HCT116 (cell line): ENCODE measurements around the gene PRMT7. TPM values are rescaled to one million over a fixed set of nuclear protein-coding genes. Genes with fewer than 3 reads are reported as not detected.

Experiments
- ATAC-seq: fragments of 200-7000 bp; cut with Tn5 transposase; 2 replicates; pipeline ENCODE4 v1.9.1; 2020; ENCODE audit warnings: mild to moderate bottlenecking, moderate library complexity
- BruUV-seq: library from RNA; stranded (reverse); fragments of 400-500 nt; replicated peaks from 2 replicates; lab custom pipeline; 2021; lab: Mats Ljungman, UMichigan
- CTCF ChIA-PET: fragments of 300-600 bp; sonication (Branson Sonifier 250); formaldehyde crosslinking; loops from one replicate; lab custom pipeline; 2021; ENCODE audit warnings: antibody characterized with exemption; lab: Charles Lee
- POLR2A ChIA-PET: fragments of 300-600, 350-600 bp; sonication (Branson Sonifier 250); formaldehyde crosslinking; loops from one replicate; lab custom pipeline; 2021; ENCODE audit warnings: antibody characterized with exemption; lab: Charles Lee
- RAD21 ChIA-PET, 2 experiments: fragments of 300-600 bp; sonication (Branson Sonifier 250); formaldehyde crosslinking; loops; one replicate each; lab custom pipeline; 2023; ENCODE audit warnings: low total read pairs in 2 of 2; ENCODE audit not compliant: uncharacterized antibody in 2 of 2, unreplicated experiment in 2 of 2, low non-redundant PET in 1 of 2; lab: Charles Lee
- DNase-seq: peaks from one replicate; pipeline ENCODE4 v3.0.0-alpha.2; 2010; ENCODE audit warnings: low read depth, low spot score
- H2AFZ ChIP-seq: fragments of 200-600 bp; shearing (Covaris generic), sonication (generic); 2 replicates; pipeline ENCODE4 v1.6.1; 2017; ENCODE audit warnings: low read depth, mixed run types, mixed read lengths, antibody characterized with exemption, low read length; ENCODE audit not compliant: poor library complexity, severe bottlenecking
- H3K27ac ChIP-seq: 2 replicates; pipeline ENCODE4 v1.5.1; 2012; ENCODE audit warnings: low read depth, low read length
- H3K27me3 ChIP-seq: fragments of 200-600 bp; sonication (generic); 2 replicates; pipeline ENCODE4 v1.6.1; 2016; ENCODE audit warnings: mixed run types, low read length, mixed read lengths; ENCODE audit not compliant: insufficient read depth
- H3K36me3 ChIP-seq, 2 experiments: fragments of 200-500 bp in 1 of 2; fragments of 200-600 bp in 1 of 2; sonication (Bioruptor generic) in 1 of 2; sonication (generic) in 1 of 2; 2 replicates each; pipeline versions ENCODE4 v1.5.1 to v1.6.1; 2014 to 2016; ENCODE audit warnings: low read length in 2 of 2, inconsistent platforms in 1 of 2, mixed read lengths in 1 of 2, mixed run types in 1 of 2; ENCODE audit not compliant: insufficient read depth in 2 of 2, control insufficient read depth in 1 of 2
- H3K4me1 ChIP-seq, 2 experiments: fragments of 200-600 bp in 1 of 2; sonication (generic) in 1 of 2; 2 replicates each; pipeline versions ENCODE4 v1.5.1 to v1.6.1; 2012 to 2017; ENCODE audit warnings: low read length in 2 of 2, inconsistent platforms in 1 of 2, mild to moderate bottlenecking in 1 of 2, mixed read lengths in 1 of 2, mixed run types in 1 of 2, moderate library complexity in 1 of 2; ENCODE audit not compliant: insufficient read depth in 2 of 2, control insufficient read depth in 1 of 2
- H3K4me2 ChIP-seq: fragments of 200-600 bp; sonication (generic); 2 replicates; pipeline ENCODE4 v1.6.1; 2017; ENCODE audit warnings: mixed run types, low read length, mixed read lengths
- H3K4me3 ChIP-seq, 2 experiments: fragments of 200-600 bp in 1 of 2; sonication (generic) in 1 of 2; replicated peaks in 1 of 2; 2 replicates each; pipeline ENCODE4 v1.5.1; 2011 to 2016; ENCODE audit warnings: low read length in 2 of 2, control low read depth in 1 of 2, low read depth in 1 of 2, mild to moderate bottlenecking in 1 of 2, mixed read lengths in 1 of 2, mixed run types in 1 of 2
- H3K79me2 ChIP-seq: fragments of 200-600 bp; sonication (generic); 2 replicates; pipeline ENCODE4 v1.6.1; 2017; ENCODE audit warnings: mild to moderate bottlenecking, mixed run types, low read length, moderate library complexity, mixed read lengths; ENCODE audit not compliant: insufficient read depth
- H3K9ac ChIP-seq: fragments of 200-600 bp; sonication (generic); 2 replicates; pipeline ENCODE4 v1.6.1; 2016; ENCODE audit warnings: low read length, mixed read lengths
- H3K9me2 ChIP-seq: fragments of 200-600 bp; sonication (generic), shearing (Covaris generic); 2 replicates; pipeline ENCODE4 v1.6.1; 2017; ENCODE audit warnings: mixed run types, mild to moderate bottlenecking, moderate library complexity; ENCODE audit not compliant: insufficient read depth
- H3K9me3 ChIP-seq, 2 experiments: fragments of 200-500 bp in 1 of 2; fragments of 200-600 bp in 1 of 2; sonication (Bioruptor generic) in 1 of 2; sonication (generic) in 1 of 2; 2 replicates each; pipeline ENCODE4 v1.6.1; 2014 to 2017; ENCODE audit warnings: low read length in 2 of 2, mixed read lengths in 2 of 2, inconsistent platforms in 1 of 2, low read depth in 1 of 2, mild to moderate bottlenecking in 1 of 2, mixed run types in 1 of 2, moderate library complexity in 1 of 2; ENCODE audit not compliant: control insufficient read depth in 1 of 2, insufficient read depth in 1 of 2
- H4K20me1 ChIP-seq: fragments of 200-600 bp; sonication (generic), shearing (Covaris generic); 2 replicates; pipeline ENCODE4 v1.6.1; 2017; ENCODE audit warnings: mixed run types, mild to moderate bottlenecking, moderate library complexity; ENCODE audit not compliant: insufficient read depth
- CBX3 ChIP-seq: IDR thresholded peaks from 2 replicates; pipeline ENCODE4 v1.6.1; 2012; ENCODE audit warnings: low read depth
- CEBPB ChIP-seq: IDR thresholded peaks from 2 replicates; pipeline ENCODE4 v1.6.1; 2012; ENCODE audit warnings: low read depth
- ELF1 ChIP-seq: IDR thresholded peaks from 2 replicates; pipeline ENCODE4 v1.6.1; 2012; ENCODE audit warnings: low read depth, borderline replicate concordance
- EZH2phosphoT487 ChIP-seq: fragments of 200-600 bp; IDR thresholded peaks from 2 replicates; pipeline ENCODE4 v1.6.1; 2018; ENCODE audit warnings: antibody characterized with exemption, borderline replicate concordance
- FOSL1 ChIP-seq: IDR thresholded peaks from 2 replicates; pipeline ENCODE4 v1.6.1; 2012; ENCODE audit warnings: low read depth
- JUND ChIP-seq: IDR thresholded peaks from 2 replicates; pipeline ENCODE4 v1.6.1; 2012
- POLR2A ChIP-seq: IDR thresholded peaks from 2 replicates; pipeline ENCODE4 v1.7.0; 2011; ENCODE audit warnings: borderline replicate concordance; ENCODE audit not compliant: insufficient read depth, insufficient read length; ENCODE audit errors: extremely low read depth
- SRF ChIP-seq: IDR thresholded peaks from 2 replicates; pipeline ENCODE4 v1.6.1; 2012; ENCODE audit warnings: low read depth
- TCF7L2 ChIP-seq: IDR thresholded peaks from 2 replicates; pipeline ENCODE4 v1.7.0; 2011; ENCODE audit warnings: borderline replicate concordance, inconsistent platforms; ENCODE audit not compliant: insufficient read depth, insufficient read length; ENCODE audit errors: extremely low read depth
- YY1 ChIP-seq: IDR thresholded peaks from 2 replicates; pipeline ENCODE4 v1.6.1; 2011; ENCODE audit warnings: low read length, low read depth, moderate library complexity, mild to moderate bottlenecking; ENCODE audit not compliant: insufficient replicate concordance; ENCODE audit errors: extremely low read depth
- intact Hi-C: fragments of 100-400 bp; cut with micrococcal nuclease; formaldehyde crosslinking; loops from 2 replicates; pipeline ENCODE4 v1.10.0; 2022
- total RNA-seq: library from RNA; stranded (reverse); gene quantifications from one replicate; pipeline ENCODE4 v1.2.1, GENCODE V29; 2021; ENCODE audit not compliant: unreplicated experiment
- TF ChIP-seq, protein P1 (sequence below): IDR thresholded peaks from 2 replicates; pipeline ENCODE4 v1.6.1; 2011; ENCODE audit warnings: mild to moderate bottlenecking, low read length, moderate library complexity; ENCODE audit not compliant: insufficient replicate concordance; ENCODE audit errors: extremely low read depth
- TF ChIP-seq, protein P2 (sequence below): IDR thresholded peaks from 2 replicates; pipeline ENCODE4 v1.6.1; 2012
- TF ChIP-seq, protein P3 (sequence below), 3 experiments: fragments of 200-600 bp in 1 of 3; sonication (generic) in 1 of 3; IDR thresholded peaks in 2 of 3; conservative IDR thresholded peaks in 1 of 3; 2 replicates each; pipeline ENCODE4 v1.5.1; 2012 to 2017; ENCODE audit warnings: low read depth in 2 of 3, low read length in 2 of 3, antibody characterized with exemption in 1 of 3, borderline replicate concordance in 1 of 3, control low read depth in 1 of 3, mild to moderate bottlenecking in 1 of 3, mixed read lengths in 1 of 3, mixed run types in 1 of 3, moderate library complexity in 1 of 3; ENCODE audit not compliant: insufficient read depth in 1 of 3
- TF ChIP-seq, protein P4 (sequence below): IDR thresholded peaks from 2 replicates; pipeline ENCODE4 v1.6.1; 2012; ENCODE audit warnings: low read depth
- TF ChIP-seq, protein P5 (sequence below): IDR thresholded peaks from 2 replicates; pipeline ENCODE4 v1.6.1; 2012

The PRMT7 gene
- total RNA-seq, 1 experiment from 2014 or later = 34.4 TPM

DNA sequence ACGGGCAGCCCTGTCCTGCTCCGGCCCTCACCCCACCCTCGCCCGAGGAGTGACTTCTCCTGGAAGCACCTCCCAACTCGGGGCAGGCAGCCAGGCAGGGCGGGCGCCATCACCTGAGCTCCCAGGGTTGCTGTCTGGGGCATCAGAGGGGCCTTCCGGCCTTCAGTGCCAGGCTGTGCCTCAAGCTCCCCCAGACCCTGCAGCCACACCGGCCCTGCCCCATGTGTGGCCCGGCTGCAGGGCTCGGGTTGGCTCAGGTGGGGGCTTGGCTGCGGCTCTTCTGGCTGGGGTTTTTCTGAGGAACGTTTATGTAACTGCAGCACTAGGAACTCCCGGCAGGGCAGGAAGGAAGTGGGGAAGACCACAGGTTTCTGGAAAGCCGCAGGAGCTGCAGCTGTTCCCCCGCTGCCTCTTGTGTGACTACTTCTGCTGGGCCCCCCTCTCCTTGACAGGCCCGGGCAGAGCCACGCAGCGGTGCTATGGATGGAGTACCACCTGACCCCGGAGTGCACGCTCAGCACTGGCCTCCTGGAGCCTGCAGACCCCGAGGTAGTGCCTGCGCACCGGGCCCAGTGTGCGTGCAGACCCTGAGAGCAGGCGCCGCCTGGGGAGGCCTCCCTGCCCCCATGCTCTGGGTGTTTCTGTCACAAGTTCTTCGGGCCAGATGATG is 45.6 kb downstream of the PRMT7 start:
- H3K27me3 ChIP-seq = no peaks in the 10 kb centered on the region
- no peak overlapping the region for H3K9ac ChIP-seq
- no peak overlapping the region for H3K4me3 ChIP-seq
- BruUV-seq = no TSS peak
- H3K79me2 ChIP-seq = no peaks in the 10 kb centered on the region
- intact Hi-C loops = no loop called here
- CTCF ChIA-PET = no interaction called here
- TF ChIP-seq CBX3 = no peak
- TF ChIP-seq, protein P1, sequence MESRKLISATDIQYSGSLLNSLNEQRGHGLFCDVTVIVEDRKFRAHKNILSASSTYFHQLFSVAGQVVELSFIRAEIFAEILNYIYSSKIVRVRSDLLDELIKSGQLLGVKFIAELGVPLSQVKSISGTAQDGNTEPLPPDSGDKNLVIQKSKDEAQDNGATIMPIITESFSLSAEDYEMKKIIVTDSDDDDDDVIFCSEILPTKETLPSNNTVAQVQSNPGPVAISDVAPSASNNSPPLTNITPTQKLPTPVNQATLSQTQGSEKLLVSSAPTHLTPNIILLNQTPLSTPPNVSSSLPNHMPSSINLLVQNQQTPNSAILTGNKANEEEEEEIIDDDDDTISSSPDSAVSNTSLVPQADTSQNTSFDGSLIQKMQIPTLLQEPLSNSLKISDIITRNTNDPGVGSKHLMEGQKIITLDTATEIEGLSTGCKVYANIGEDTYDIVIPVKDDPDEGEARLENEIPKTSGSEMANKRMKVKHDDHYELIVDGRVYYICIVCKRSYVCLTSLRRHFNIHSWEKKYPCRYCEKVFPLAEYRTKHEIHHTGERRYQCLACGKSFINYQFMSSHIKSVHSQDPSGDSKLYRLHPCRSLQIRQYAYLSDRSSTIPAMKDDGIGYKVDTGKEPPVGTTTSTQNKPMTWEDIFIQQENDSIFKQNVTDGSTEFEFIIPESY = no peak
- TF ChIP-seq, protein P2, sequence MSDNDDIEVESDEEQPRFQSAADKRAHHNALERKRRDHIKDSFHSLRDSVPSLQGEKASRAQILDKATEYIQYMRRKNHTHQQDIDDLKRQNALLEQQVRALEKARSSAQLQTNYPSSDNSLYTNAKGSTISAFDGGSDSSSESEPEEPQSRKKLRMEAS = no peak
- no peak for TF ChIP-seq EZH2phosphoT487
- no peak for TF ChIP-seq ELF1
- TF ChIP-seq CEBPB = no peak
- no peak for TF ChIP-seq TCF7L2
- no peak for TF ChIP-seq FOSL1
- TF ChIP-seq, protein P3, sequence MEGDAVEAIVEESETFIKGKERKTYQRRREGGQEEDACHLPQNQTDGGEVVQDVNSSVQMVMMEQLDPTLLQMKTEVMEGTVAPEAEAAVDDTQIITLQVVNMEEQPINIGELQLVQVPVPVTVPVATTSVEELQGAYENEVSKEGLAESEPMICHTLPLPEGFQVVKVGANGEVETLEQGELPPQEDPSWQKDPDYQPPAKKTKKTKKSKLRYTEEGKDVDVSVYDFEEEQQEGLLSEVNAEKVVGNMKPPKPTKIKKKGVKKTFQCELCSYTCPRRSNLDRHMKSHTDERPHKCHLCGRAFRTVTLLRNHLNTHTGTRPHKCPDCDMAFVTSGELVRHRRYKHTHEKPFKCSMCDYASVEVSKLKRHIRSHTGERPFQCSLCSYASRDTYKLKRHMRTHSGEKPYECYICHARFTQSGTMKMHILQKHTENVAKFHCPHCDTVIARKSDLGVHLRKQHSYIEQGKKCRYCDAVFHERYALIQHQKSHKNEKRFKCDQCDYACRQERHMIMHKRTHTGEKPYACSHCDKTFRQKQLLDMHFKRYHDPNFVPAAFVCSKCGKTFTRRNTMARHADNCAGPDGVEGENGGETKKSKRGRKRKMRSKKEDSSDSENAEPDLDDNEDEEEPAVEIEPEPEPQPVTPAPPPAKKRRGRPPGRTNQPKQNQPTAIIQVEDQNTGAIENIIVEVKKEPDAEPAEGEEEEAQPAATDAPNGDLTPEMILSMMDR (IDR thresholded peaks at IDR 0.05 in 2 of 3, conservative IDR thresholded peaks at IDR 0.05 in 1 of 3; ENCODE audit: borderline replicate concordance in 1 of 3, insufficient read depth in 1 of 3, low read depth in 2 of 3, low read length in 2 of 3) = no peak
- no peak for TF ChIP-seq POLR2A
- no peak for TF ChIP-seq YY1
- no peak for TF ChIP-seq JUND
- TF ChIP-seq, protein P4, sequence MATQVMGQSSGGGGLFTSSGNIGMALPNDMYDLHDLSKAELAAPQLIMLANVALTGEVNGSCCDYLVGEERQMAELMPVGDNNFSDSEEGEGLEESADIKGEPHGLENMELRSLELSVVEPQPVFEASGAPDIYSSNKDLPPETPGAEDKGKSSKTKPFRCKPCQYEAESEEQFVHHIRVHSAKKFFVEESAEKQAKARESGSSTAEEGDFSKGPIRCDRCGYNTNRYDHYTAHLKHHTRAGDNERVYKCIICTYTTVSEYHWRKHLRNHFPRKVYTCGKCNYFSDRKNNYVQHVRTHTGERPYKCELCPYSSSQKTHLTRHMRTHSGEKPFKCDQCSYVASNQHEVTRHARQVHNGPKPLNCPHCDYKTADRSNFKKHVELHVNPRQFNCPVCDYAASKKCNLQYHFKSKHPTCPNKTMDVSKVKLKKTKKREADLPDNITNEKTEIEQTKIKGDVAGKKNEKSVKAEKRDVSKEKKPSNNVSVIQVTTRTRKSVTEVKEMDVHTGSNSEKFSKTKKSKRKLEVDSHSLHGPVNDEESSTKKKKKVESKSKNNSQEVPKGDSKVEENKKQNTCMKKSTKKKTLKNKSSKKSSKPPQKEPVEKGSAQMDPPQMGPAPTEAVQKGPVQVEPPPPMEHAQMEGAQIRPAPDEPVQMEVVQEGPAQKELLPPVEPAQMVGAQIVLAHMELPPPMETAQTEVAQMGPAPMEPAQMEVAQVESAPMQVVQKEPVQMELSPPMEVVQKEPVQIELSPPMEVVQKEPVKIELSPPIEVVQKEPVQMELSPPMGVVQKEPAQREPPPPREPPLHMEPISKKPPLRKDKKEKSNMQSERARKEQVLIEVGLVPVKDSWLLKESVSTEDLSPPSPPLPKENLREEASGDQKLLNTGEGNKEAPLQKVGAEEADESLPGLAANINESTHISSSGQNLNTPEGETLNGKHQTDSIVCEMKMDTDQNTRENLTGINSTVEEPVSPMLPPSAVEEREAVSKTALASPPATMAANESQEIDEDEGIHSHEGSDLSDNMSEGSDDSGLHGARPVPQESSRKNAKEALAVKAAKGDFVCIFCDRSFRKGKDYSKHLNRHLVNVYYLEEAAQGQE = no peak
- TF ChIP-seq, protein P5, sequence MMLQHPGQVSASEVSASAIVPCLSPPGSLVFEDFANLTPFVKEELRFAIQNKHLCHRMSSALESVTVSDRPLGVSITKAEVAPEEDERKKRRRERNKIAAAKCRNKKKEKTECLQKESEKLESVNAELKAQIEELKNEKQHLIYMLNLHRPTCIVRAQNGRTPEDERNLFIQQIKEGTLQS = no peak
- TF ChIP-seq SRF = no peak
- no peaks in the 10 kb centered on the region for H3K4me1 ChIP-seq
- POLR2A ChIA-PET = no interaction called here
- no peak overlapping the region for H2AFZ ChIP-seq
- H3K4me2 ChIP-seq = no peak overlapping the region
- peaks cover 0 to 11% of the 10 kb centered on the region in 2 experiments; a peak in 3 of 4 replicates for H3K36me3 ChIP-seq
- no peak for ATAC-seq
- no peaks in the 10 kb centered on the region for H3K9me3 ChIP-seq
- no peak overlapping the region for H3K27ac ChIP-seq
- DNase-seq = no peak
- no peaks in the 10 kb centered on the region for H4K20me1 ChIP-seq
- RAD21 ChIA-PET = no interaction called here
- no peaks in the 10 kb centered on the region for H3K9me2 ChIP-seq
